Effector memory CD8-positive, alpha-beta T cell (primary cell): Measurements from ENCODE around the gene TMEM212.
A peak's percentile ranks its signal among the peaks of the same experiment; 100 is the strongest.
"Not testable (repeated sequence)": the region's sequence is repeated elsewhere in the genome, so short reads cannot be mapped to it uniquely, and the experiment has no call there.

ENCODE experiments used
- ATAC-seq: fragments of 150-1000 bp; cut with Tn5 transposase; replicated peaks from 2 replicates; pipeline ENCODE4 v1.10.0; 2021; ENCODE audit warnings: mild to moderate bottlenecking, moderate library complexity
- DNase-seq, 3 experiments: peaks; one replicate each; pipeline ENCODE4 v3.0.0; 2021
- H3K27ac Mint-ChIP-seq, 2 donors: one replicate each; pipeline ENCODE4 v1.8.0; 2022; ENCODE audit warnings: mild to moderate bottlenecking in 2 of 2, mixed read lengths in 2 of 2, moderate library complexity in 2 of 2
- H3K27me3 Mint-ChIP-seq, 2 donors: one replicate each; pipeline ENCODE4 v1.8.0; 2022; ENCODE audit warnings: mixed read lengths in 2 of 2
- H3K36me3 Mint-ChIP-seq: one replicate; pipeline ENCODE4 v1.8.0; 2022; ENCODE audit warnings: mild to moderate bottlenecking, moderate library complexity, mixed read lengths; ENCODE audit not compliant: insufficient read depth
- H3K4me1 Mint-ChIP-seq, 2 donors: one replicate each; pipeline ENCODE4 v1.8.0; 2022; ENCODE audit warnings: low read depth in 2 of 2, mixed read lengths in 2 of 2
- H3K4me3 Mint-ChIP-seq, 2 donors: one replicate each; pipeline ENCODE4 v1.8.0; 2022; ENCODE audit warnings: mild to moderate bottlenecking in 2 of 2, mixed read lengths in 2 of 2, moderate library complexity in 2 of 2
- H3K9me3 Mint-ChIP-seq, 2 donors: one replicate each; pipeline ENCODE4 v1.8.0; 2022; ENCODE audit warnings: mixed read lengths in 2 of 2

The TMEM212 gene

GRCh38 chr3:171807806-171808205 is 35.3 kb upstream of the TMEM212 start:
- peaks cover 9% of the 10 kb centered on the region for H3K36me3 Mint-ChIP-seq
- peaks cover 0 to 12% of the 10 kb centered on the region in 2 donors for H3K27me3 Mint-ChIP-seq
- no peak for DNase-seq
- no peaks in the 10 kb centered on the region for H3K9me3 Mint-ChIP-seq
- peaks cover 15% of the 10 kb centered on the region in 2 donors for H3K4me1 Mint-ChIP-seq
- no peak for ATAC-seq
- H3K27ac Mint-ChIP-seq: no peak overlapping the region
- no peak overlapping the region for H3K4me3 Mint-ChIP-seq

DNA sequence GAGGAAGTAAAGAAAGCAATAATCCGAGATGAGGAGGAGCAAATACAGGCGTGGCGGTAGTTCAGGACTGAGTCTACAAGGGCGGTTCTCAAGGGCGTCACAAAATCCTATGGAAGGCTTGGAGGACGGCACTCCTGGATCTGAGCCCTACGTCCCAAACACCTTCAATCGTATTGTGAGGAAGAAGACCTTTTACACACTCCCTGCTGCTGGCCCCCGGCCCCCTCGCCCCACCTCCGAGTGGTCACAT is 33.6 kb upstream of the TMEM212 start:
- H3K27me3 Mint-ChIP-seq: peaks cover 0 to 12% of the 10 kb centered on the region in 2 donors
- DNase-seq: no peak

GRCh38 chr3:171809861-171810628 is 33.1 kb upstream of the TMEM212 start, which contains the start of gene PLD1:
PLD1 (minus strand) TSS chr3:171810483; CDS start chr3:171738051, 72,432 bp downstream.
- peaks cover 9% of the 10 kb centered on the region for H3K36me3 Mint-ChIP-seq
- H3K27ac Mint-ChIP-seq: peak within 1 kb of the TSS; percentile 14 to 84
- peaks cover 0 to 12% of the 10 kb centered on the region in 2 donors for H3K27me3 Mint-ChIP-seq

More for the DNA sequence above, 33.6 kb upstream of the TMEM212 start:
- peaks cover 15 to 21% of the 10 kb centered on the region in 2 donors for H3K4me1 Mint-ChIP-seq
- H3K36me3 Mint-ChIP-seq: peaks cover 9% of the 10 kb centered on the region
- no peaks in the 10 kb centered on the region for H3K9me3 Mint-ChIP-seq
- peak; percentile 11 for ATAC-seq
- H3K27ac Mint-ChIP-seq: peak overlapping the region; percentile 14 to 84
- peak overlapping the region; percentile 80 to 92 for H3K4me3 Mint-ChIP-seq

GRCh38 chr3:171810629-171811294 is 32.4 kb upstream of the TMEM212 start:
- Mint-ChIP-seq H3K27ac (no peak overlapping the region), H3K36me3 (peaks cover 9% of the 10 kb centered on the region), H3K9me3 (no peaks in the 10 kb centered on the region), H3K4me3 (peak overlapping the region; percentile 80 to 92), H3K27me3 (peaks cover 0 to 12% of the 10 kb centered on the region in 2 donors), H3K4me1 (peaks cover 15 to 22% of the 10 kb centered on the region in 2 donors)
- no peak for DNase-seq
- ATAC-seq: no peak

More at GRCh38 chr3:171809861-171810628, 33.1 kb upstream of the TMEM212 start, which contains the start of gene PLD1:
- DNase-seq: peak; percentile 46 to 58 (median 49)
- ATAC-seq: peak; percentile 79
- no peaks in the 10 kb centered on the region for H3K9me3 Mint-ChIP-seq
- H3K4me3 Mint-ChIP-seq: peak within 1 kb of the TSS; percentile 80 to 92
- H3K4me1 Mint-ChIP-seq: peaks cover 15 to 22% of the 10 kb centered on the region in 2 donors

GRCh38 chr3:171811295-171811912 is 31.7 kb upstream of the TMEM212 start:
- Mint-ChIP-seq H3K27me3 (peaks cover 0 to 12% of the 10 kb centered on the region in 2 donors), H3K4me3 (peak overlapping the region in 1 of 2 donors; percentile 23), H3K36me3 (peaks cover 9% of the 10 kb centered on the region), H3K4me1 (peaks cover 15 to 22% of the 10 kb centered on the region in 2 donors), H3K9me3 (no peaks in the 10 kb centered on the region), H3K27ac (no peak overlapping the region)
- ATAC-seq (no peak), DNase-seq (no peak)

- no peak overlapping the region for H3K27ac Mint-ChIP-seq
- H3K27me3 Mint-ChIP-seq: peaks cover 0 to 12% of the 10 kb centered on the region in 2 donors
- H3K9me3 Mint-ChIP-seq: no peaks in the 10 kb centered on the region
- peaks cover 9% of the 10 kb centered on the region for H3K36me3 Mint-ChIP-seq
- no peak for ATAC-seq
- peak overlapping the region in 1 of 2 donors; percentile 23 for H3K4me3 Mint-ChIP-seq
- peaks cover 15 to 22% of the 10 kb centered on the region in 2 donors for H3K4me1 Mint-ChIP-seq
- DNase-seq: no peak
Measured at GRCh38 chr3:171811913-171812335, 31.2 kb upstream of the TMEM212 start.

- Mint-ChIP-seq H3K4me3 (no peak overlapping the region), H3K27ac (no peak overlapping the region), H3K9me3 (no peaks in the 10 kb centered on the region), H3K27me3 (peaks cover 0 to 14% of the 10 kb centered on the region in 2 donors), H3K36me3 (peaks cover 9% of the 10 kb centered on the region), H3K4me1 (peaks cover 15 to 20% of the 10 kb centered on the region in 2 donors)
- no peak for ATAC-seq
- DNase-seq: no peak
Measured at GRCh38 chr3:171812811-171813210, 30.3 kb upstream of the TMEM212 start.

DNA sequence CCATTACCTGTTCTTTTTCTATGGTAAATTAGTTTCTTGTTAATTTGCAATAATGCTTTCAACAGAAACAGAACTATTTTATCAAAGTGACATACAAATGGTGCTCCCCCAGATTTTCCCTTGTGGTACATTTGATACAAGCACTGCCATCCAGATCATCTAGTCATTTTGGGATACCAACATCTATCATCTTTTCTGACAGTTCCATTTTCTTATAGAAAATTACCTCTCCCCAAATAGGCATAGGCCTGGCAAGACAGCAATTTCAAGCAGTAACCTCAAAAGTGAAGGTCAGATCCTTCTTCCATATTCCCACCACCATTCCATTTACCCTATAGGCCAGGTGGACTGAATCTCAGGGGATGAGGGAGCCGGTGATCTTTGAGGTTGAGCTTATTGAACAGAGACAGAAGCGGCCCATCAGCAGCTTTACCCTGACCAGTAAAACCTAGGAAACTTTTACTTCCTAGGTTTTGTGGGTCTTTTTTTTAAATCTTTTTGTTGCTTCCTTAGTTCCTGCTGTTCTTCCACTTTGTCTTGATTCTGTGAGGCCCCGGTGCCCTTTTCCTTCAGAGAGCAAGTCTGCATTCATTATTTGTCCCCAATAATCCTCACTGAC is 29.8 kb upstream of the TMEM212 start:
- Mint-ChIP-seq H3K36me3 (peaks cover 9% of the 10 kb centered on the region), H3K27me3 (peaks cover 0 to 17% of the 10 kb centered on the region in 2 donors), H3K27ac (peak overlapping the region in 1 of 2 donors; percentile 66), H3K4me3 (no peak overlapping the region), H3K4me1 (peaks cover 15 to 19% of the 10 kb centered on the region in 2 donors), H3K9me3 (no peaks in the 10 kb centered on the region)
- DNase-seq (no peak), ATAC-seq (no peak)

DNA sequence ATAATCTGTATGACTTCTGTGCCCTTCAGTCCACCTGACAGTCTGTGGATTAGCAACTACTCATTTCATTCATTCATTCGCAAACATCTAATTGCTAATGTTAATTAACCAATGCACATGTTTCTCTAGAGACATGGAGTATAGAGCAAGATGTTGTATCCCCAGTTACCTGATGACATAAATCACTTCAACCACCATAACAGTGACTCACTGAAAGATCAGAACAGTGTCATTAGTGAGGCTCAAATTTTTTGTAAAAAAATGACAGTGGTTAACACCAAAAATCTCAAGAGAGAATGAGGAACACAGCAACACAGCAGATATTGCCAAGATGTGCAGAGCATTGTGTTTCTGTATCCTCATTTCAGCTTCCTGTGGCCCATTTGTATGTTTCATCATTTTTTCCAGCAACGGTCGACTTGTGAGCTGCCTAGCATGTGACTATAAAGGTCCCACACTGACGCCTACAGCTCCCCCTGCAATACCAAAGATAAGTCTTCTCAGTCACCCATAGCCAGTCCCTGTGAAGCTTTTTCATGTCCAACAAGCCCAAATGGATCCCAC is 29.2 kb upstream of the TMEM212 start:
- Mint-ChIP-seq H3K4me1 (peaks cover 15 to 19% of the 10 kb centered on the region in 2 donors), H3K4me3 (no peak overlapping the region), H3K36me3 (peaks cover 9% of the 10 kb centered on the region), H3K27me3 (peaks cover 0 to 17% of the 10 kb centered on the region in 2 donors), H3K27ac (peak overlapping the region in 1 of 2 donors; percentile 66), H3K9me3 (no peaks in the 10 kb centered on the region)
- ATAC-seq: peak; percentile 63
- peak; percentile 4 to 20 (median 10) for DNase-seq

DNA sequence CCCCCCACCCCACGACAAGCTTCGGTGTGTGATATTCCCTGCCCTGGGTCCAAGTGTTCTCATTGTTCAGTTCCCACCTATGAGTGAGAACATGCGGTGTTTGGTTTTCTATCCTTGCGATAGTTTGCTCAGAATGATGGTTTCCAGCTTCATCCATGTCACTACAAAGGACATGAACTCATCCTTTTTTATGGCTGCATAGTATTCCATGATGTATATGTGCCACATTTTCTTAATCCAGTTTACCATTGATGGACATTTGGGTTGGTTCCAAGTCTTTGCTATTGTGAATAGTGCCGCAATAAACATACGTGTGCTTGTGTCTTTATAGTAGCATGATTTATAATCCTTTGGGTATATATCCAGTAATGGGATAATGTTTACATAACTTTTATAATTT is 28.5 kb upstream of the TMEM212 start:
- ATAC-seq, H3K4me3 Mint-ChIP-seq, H3K36me3 Mint-ChIP-seq, DNase-seq, H3K27ac Mint-ChIP-seq, H3K9me3 Mint-ChIP-seq: not testable (repeated sequence)
- H3K4me1 Mint-ChIP-seq: peaks cover 9 to 14% of the 10 kb centered on the region in 2 donors
- H3K27me3 Mint-ChIP-seq: peaks cover 0 to 17% of the 10 kb centered on the region in 2 donors

DNA sequence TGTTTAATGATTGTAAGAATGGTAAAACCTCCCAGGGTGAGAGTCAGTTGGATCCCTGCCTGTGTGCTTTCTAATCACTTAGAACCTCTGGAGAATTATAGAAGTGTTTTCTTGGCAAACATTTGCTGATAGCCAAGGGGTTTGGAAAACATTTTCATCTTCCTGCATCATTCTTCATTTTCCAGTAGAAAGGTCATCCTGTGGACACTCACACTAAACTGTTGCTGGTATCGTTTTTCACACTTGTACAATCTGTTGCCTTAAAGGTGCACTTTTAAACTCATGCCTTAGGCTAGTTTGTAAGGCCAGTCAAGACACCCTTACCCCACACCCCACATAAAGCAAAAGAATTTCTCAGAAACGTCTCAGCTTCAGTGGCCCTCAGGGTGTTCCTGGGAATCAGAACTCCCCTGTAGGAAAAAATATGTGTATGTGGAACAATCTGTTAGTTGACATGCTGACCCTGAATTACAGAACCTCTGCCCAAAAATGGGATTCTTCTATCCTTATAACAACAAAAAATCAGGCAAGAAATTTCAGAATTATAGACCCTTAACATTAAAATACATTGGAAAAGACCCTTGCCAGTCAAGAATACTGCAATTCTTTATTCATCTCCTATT is 27.1 kb upstream of the TMEM212 start:
- H3K27me3 Mint-ChIP-seq: peaks cover 0 to 12% of the 10 kb centered on the region in 2 donors
- no peak overlapping the region for H3K4me3 Mint-ChIP-seq
- H3K36me3 Mint-ChIP-seq: no peaks in the 10 kb centered on the region
- peaks cover 0 to 7% of the 10 kb centered on the region in 2 donors for H3K4me1 Mint-ChIP-seq
- no peaks in the 10 kb centered on the region for H3K9me3 Mint-ChIP-seq
- ATAC-seq: no peak
- DNase-seq: no peak
- H3K27ac Mint-ChIP-seq: no peak overlapping the region

DNA sequence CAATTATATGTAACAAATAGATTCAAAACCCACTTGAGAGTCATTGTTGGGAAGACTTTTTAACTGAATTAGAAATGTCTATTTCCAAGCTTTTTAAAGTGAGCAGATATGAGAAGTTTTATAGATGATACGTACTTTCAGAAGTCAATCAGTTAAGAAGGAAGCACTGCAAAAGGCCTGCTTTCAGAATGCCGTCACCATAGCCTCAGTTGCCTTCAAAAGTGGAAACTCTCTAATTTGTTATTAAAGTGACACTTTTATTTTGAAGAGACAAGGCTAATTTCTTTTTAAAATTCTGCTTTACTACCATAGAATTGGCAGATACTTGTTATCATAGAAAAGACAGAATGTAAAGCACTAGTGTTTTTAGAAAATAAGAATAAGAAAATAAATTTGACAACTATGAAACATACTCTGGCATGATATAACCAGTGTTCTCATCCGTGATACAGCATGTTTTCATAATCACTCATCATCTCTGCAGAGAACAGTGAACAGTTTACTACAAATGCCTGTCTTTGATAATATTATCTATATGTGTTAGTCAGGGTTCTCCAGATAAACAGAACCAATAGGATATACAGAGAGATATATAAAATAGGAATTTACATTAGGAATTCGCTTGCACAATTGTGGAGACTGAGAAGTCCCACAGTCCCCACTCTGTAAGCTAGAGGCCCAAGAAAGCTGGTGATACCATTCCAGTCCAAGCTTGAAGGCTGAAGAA is 25.9 kb upstream of the TMEM212 start:
- Mint-ChIP-seq H3K27me3 (peaks cover 0 to 5% of the 10 kb centered on the region in 2 donors), H3K27ac (no peak overlapping the region)

More for the DNA sequence above, 25.9 kb upstream of the TMEM212 start:
- no peak for ATAC-seq
- H3K4me3 Mint-ChIP-seq: no peak overlapping the region
- peaks cover 0 to 7% of the 10 kb centered on the region in 2 donors for H3K4me1 Mint-ChIP-seq
- no peak for DNase-seq
- H3K36me3 Mint-ChIP-seq: no peaks in the 10 kb centered on the region
- no peaks in the 10 kb centered on the region for H3K9me3 Mint-ChIP-seq
